Measurements from ENCODE around the gene NALCN. TPM values are rescaled to one million over a fixed set of nuclear protein-coding genes. Genes with fewer than 3 reads are reported as not detected.

The NALCN gene
- total and polyA plus RNA-seq, 2 donors (not counting 1 experiment from before 2014, with no cell fraction given), result 1.5 to 2.7 TPM

DNA sequence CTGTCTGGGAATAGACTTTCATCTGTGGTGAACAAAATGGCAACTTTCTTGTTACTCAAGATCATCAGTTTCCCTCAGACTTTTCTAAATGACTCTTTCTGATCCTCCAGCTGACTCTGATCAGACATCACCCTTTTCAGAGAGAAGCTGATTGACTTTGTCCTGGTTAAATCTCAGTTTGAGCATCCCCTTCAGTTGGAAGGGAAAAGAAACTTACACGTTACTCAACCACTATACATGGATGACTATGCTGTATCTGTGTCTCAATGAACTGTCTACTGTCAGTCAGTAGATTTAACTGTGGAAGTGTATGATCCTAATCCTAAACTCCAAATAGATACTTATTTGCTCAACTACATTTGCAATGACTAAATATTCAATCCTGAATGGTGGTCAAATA lies 118.5 kb downstream of the NALCN start:
- Histone ChIP-seq H2AFZ (ENCODE audit: low read length) (no peak overlapping the region), H4K20me1 (ENCODE audit: control insufficient read depth, extremely low read depth, insufficient read depth, low read length) (no peaks in the 10 kb centered on the region), H3K9me3 (ENCODE audit: control insufficient read depth, insufficient read depth, low read depth, low read length) (no peaks in the 10 kb centered on the region), H3K27ac (ENCODE audit: insufficient read depth, low read length) (no peak overlapping the region), H3K4me2 (ENCODE audit: extremely low read depth, insufficient read depth, low read length) (no peak overlapping the region), H3K4me1 (ENCODE audit: control insufficient read depth, extremely low read depth, insufficient read depth, low read length) (no peaks in the 10 kb centered on the region), H3K36me3 (ENCODE audit: control insufficient read depth, insufficient read depth, low read length) (no peaks in the 10 kb centered on the region), H3K27me3 (ENCODE audit: control insufficient read depth, insufficient read depth, low read length) (no peaks in the 10 kb centered on the region), H3K9ac (ENCODE audit: insufficient read depth, low read length) (no peak overlapping the region), H3K4me3 (replicated peaks in 1 of 4; ENCODE audit: control extremely low read depth in 1 of 4, insufficient read depth in 1 of 4, low read depth in 3 of 4, low read length in 4 of 4) (no peak overlapping the region), H3K79me2 (ENCODE audit: control insufficient read depth, insufficient read depth, low read length) (no peaks in the 10 kb centered on the region)
- TF ChIP-seq, protein P1, sequence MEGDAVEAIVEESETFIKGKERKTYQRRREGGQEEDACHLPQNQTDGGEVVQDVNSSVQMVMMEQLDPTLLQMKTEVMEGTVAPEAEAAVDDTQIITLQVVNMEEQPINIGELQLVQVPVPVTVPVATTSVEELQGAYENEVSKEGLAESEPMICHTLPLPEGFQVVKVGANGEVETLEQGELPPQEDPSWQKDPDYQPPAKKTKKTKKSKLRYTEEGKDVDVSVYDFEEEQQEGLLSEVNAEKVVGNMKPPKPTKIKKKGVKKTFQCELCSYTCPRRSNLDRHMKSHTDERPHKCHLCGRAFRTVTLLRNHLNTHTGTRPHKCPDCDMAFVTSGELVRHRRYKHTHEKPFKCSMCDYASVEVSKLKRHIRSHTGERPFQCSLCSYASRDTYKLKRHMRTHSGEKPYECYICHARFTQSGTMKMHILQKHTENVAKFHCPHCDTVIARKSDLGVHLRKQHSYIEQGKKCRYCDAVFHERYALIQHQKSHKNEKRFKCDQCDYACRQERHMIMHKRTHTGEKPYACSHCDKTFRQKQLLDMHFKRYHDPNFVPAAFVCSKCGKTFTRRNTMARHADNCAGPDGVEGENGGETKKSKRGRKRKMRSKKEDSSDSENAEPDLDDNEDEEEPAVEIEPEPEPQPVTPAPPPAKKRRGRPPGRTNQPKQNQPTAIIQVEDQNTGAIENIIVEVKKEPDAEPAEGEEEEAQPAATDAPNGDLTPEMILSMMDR (conservative IDR thresholded peaks at IDR 0.05 in 1 of 2, IDR thresholded peaks at IDR 0.05 in 1 of 2; ENCODE audit: low read depth in 1 of 2, low read length in 2 of 2), result no peak
- TF ChIP-seq EZH2 (IDR thresholded peaks at IDR 0.05; ENCODE audit: low read length, missing control alignments), result no peak
- no peak for DNase-seq (ENCODE audit: low read depth in 2 of 2)

DNA sequence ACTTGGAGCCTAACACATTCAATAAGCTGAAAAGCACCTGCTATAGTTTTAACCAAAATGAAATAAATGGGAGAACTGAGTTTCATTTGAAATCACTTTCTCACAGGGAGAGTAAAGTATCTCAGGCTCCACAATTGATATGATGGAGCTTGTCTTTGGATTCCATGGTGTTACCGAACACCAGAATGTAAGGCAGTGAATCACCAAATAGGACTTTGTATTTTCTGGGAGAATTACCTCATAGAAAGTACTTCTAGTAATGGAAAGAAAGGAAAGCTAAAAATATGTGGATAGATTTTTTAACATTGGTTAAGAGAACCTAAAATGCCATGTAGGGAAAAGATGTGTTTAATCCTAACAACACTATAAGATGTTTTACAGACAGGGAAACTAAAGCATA lies 123.6 kb downstream of the NALCN start:
- Histone ChIP-seq H3K9me3 (ENCODE audit: control insufficient read depth, insufficient read depth, low read depth, low read length) (no peaks in the 10 kb centered on the region), H3K36me3 (ENCODE audit: control insufficient read depth, insufficient read depth, low read length) (no peaks in the 10 kb centered on the region), H3K9ac (ENCODE audit: insufficient read depth, low read length) (no peak overlapping the region), H3K27ac (ENCODE audit: insufficient read depth, low read length) (no peak overlapping the region), H3K4me1 (ENCODE audit: control insufficient read depth, extremely low read depth, insufficient read depth, low read length) (no peaks in the 10 kb centered on the region), H3K27me3 (ENCODE audit: control insufficient read depth, insufficient read depth, low read length) (no peaks in the 10 kb centered on the region), H2AFZ (ENCODE audit: low read length) (no peak overlapping the region), H3K4me2 (ENCODE audit: extremely low read depth, insufficient read depth, low read length) (no peak overlapping the region), H3K79me2 (ENCODE audit: control insufficient read depth, insufficient read depth, low read length) (no peaks in the 10 kb centered on the region), H3K4me3 (replicated peaks in 1 of 4; ENCODE audit: control extremely low read depth in 1 of 4, insufficient read depth in 1 of 4, low read depth in 3 of 4, low read length in 4 of 4) (no peak overlapping the region), H4K20me1 (ENCODE audit: control insufficient read depth, extremely low read depth, insufficient read depth, low read length) (no peaks in the 10 kb centered on the region)
- DNase-seq (ENCODE audit: low read depth in 2 of 2), result peak in 1 of 2 donors; percentile 74
- TF ChIP-seq EZH2 (IDR thresholded peaks at IDR 0.05; ENCODE audit: low read length, missing control alignments), result no peak
- TF ChIP-seq, protein P1 (conservative IDR thresholded peaks at IDR 0.05 in 1 of 2, IDR thresholded peaks at IDR 0.05 in 1 of 2; ENCODE audit: low read depth in 1 of 2, low read length in 2 of 2), result no peak

DNA sequence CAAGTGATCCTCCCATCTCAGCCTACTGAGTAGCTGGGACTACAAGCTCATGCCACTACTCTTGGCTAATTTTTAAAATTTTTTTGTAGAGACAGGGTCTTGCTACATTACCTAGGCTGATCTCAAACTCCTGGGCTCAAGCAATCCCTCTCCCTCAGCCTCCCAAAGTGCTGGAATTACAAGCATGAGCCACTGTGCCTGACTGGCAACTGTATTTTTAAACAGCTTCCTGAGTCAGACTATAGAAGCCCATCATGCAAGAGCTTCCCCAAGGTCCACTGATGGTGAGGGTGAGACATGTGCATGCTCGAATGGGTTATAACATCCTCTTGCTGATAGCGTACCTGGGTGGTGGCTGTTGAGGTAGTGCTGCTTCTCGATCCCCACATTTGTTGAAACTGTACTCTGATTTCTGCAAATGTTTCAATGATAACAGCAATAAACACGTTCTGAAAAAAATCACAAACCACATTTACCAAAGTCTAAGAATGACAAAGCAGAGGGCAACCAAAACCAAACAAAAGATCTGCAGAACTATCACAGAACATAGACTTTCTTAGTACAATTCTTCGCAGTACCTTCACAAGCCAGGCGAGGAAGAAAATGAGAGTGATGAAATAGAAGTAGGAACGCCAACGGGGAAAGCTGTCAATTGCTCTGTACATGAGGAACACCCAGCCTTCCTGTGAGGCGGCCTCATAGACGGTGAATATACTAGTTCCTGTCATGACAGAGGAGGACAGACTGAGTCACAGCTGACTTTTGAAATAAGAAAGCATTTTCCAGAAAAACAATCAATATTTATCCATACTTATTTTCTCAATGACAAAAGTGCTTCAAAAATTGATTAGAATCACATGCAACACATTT lies 124.4 kb downstream of the NALCN start:
- H4K20me1 ChIP-seq (ENCODE audit: control insufficient read depth, extremely low read depth, insufficient read depth, low read length), result no peaks in the 10 kb centered on the region
- TF ChIP-seq, protein P1 (conservative IDR thresholded peaks at IDR 0.05 in 1 of 2, IDR thresholded peaks at IDR 0.05 in 1 of 2; ENCODE audit: low read depth in 1 of 2, low read length in 2 of 2), result no peak
- TF ChIP-seq EZH2 (IDR thresholded peaks at IDR 0.05; ENCODE audit: low read length, missing control alignments), result no peak
- no peaks in the 10 kb centered on the region for H3K36me3 ChIP-seq (ENCODE audit: control insufficient read depth, insufficient read depth, low read length)
- no peaks in the 10 kb centered on the region for H3K79me2 ChIP-seq (ENCODE audit: control insufficient read depth, insufficient read depth, low read length)
- no peak overlapping the region for H3K27ac ChIP-seq (ENCODE audit: insufficient read depth, low read length)
- H3K27me3 ChIP-seq (ENCODE audit: control insufficient read depth, insufficient read depth, low read length), result no peaks in the 10 kb centered on the region
- H3K9me3 ChIP-seq (ENCODE audit: control insufficient read depth, insufficient read depth, low read depth, low read length), result no peaks in the 10 kb centered on the region
- no peak overlapping the region for H3K4me2 ChIP-seq (ENCODE audit: extremely low read depth, insufficient read depth, low read length)
- H3K4me1 ChIP-seq (ENCODE audit: control insufficient read depth, extremely low read depth, insufficient read depth, low read length), result no peaks in the 10 kb centered on the region
- no peak overlapping the region for H3K9ac ChIP-seq (ENCODE audit: insufficient read depth, low read length)
- DNase-seq (ENCODE audit: low read depth in 2 of 2), result peak in 1 of 2 donors; percentile 25
- no peak overlapping the region for H3K4me3 ChIP-seq (replicated peaks in 1 of 4; ENCODE audit: control extremely low read depth in 1 of 4, insufficient read depth in 1 of 4, low read depth in 3 of 4, low read length in 4 of 4)
- H2AFZ ChIP-seq (ENCODE audit: low read length), result no peak overlapping the region

Data from fibroblast of lung (primary cell).